NCI-H2081 treated with DMSO at 0.1 percent for 48 hours (cell line): ENCODE data around the gene PAPOLB.

Experiments
- DNase-seq: peaks from one replicate; lab custom pipeline; 2025; lab: John Stamatoyannopoulos, UW

The PAPOLB gene

GRCh38 chr7:4824120-4824775, 37.6 kb downstream of the PAPOLB start:
- DNase-seq, result no peak

- DNase-seq, result no peak
Measured at GRCh38 chr7:4823441-4824119, 38.2 kb downstream of the PAPOLB start.

GRCh38 chr7:4822677-4823076, 39.2 kb downstream of the PAPOLB start:
- DNase-seq, result no peak

- no peak for DNase-seq
Measured at GRCh38 chr7:4820967-4821471, 40.8 kb downstream of the PAPOLB start.

- DNase-seq, result no peak
Measured at GRCh38 chr7:4820405-4820966, 41.3 kb downstream of the PAPOLB start.

- DNase-seq, result no peak
Measured at GRCh38 chr7:4819560-4820404, 42.0 kb downstream of the PAPOLB start.

GRCh38 chr7:4818000-4818794, 43.6 kb downstream of the PAPOLB start:
- DNase-seq, result no peak

- DNase-seq, result no peak
Measured at GRCh38 chr7:4817178-4817901, 44.5 kb downstream of the PAPOLB start.

GRCh38 chr7:4816419-4817080, 45.3 kb downstream of the PAPOLB start:
- DNase-seq, result no peak

- no peak for DNase-seq
Measured at GRCh38 chr7:4815609-4816418, 46.0 kb downstream of the PAPOLB start.

- no peak for DNase-seq
Measured at GRCh38 chr7:4815121-4815520, 46.7 kb downstream of the PAPOLB start.

- DNase-seq, result no peak
Measured at GRCh38 chr7:4814433-4814832, 47.4 kb downstream of the PAPOLB start.

GRCh38 chr7:4809666-4810065, 52.2 kb downstream of the PAPOLB start:
- DNase-seq, result no peak

- no peak for DNase-seq
Measured at GRCh38 chr7:4809091-4809591, 52.7 kb downstream of the PAPOLB start.

GRCh38 chr7:4808565-4808964, 53.3 kb downstream of the PAPOLB start:
- DNase-seq, result no peak

- no peak for DNase-seq
Measured at GRCh38 chr7:4808026-4808425, 53.8 kb downstream of the PAPOLB start.
